Measurements from ENCODE around the gene CKS2.

The CKS2 gene

DNA sequence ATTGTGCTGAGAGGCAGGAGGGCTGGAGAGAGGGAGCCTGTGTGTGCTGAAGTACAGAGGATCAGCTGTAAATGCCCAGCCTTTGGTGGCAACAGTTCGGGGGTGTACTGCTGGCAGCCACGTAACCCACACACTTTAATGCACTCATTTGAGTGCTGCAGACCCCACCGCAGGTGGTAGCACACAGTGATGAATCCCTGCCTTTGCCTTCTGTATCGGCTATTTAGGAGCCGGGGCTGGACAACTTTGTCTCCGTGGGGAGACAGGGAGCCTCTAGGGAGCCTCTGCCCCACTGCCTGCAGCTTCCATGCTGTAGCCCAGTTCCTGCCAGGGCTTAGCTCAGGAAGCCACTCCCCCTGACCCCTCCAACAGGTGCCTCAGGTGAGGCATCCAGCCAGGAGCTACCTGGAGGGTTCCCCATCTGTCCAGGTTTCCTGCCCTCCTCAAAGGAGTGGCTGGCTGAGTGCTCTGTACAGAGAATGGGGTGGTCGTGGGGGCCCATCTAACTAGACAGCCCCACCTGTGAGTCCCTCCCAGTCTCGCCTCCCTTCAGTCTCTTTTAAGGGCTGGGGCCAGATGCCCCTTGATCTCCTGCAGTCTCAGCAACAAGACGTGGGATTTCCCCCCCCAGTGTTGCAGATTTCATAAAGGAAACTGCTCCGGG, 51.8 kb downstream of the CKS2 start:
- DNase-seq (ENCODE audit: low read depth) = no peak
- H3K4me3 ChIP-seq (ENCODE audit: low read depth, low read length) = no peak overlapping the region

DNA sequence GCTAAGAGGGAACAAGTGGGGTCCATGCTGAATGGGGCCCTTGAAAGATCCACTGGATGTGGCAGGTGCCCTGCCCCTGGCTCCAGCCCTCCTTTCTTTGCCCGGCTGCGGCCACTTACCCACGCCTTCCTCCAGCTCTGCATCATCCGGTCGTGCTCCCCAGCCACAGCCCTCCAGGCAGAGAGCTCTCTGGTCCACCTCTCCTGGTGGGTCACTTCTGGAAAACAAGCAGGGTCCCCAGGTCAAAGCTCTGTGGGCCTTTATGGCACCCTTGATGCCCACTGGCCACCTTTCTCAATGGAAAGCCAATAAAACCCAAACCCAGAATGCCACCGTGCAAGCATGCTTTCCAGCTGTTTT, 52.3 kb downstream of the CKS2 start:
- no peak overlapping the region for H3K4me3 ChIP-seq (ENCODE audit: low read depth, low read length)
- no peak for DNase-seq (ENCODE audit: low read depth)

- no peak overlapping the region for H3K4me3 ChIP-seq (ENCODE audit: low read depth, low read length)
- no peak for DNase-seq (ENCODE audit: low read depth)
Measured at GRCh38 chr9:89363921-89364665, 53.1 kb downstream of the CKS2 start.

DNA sequence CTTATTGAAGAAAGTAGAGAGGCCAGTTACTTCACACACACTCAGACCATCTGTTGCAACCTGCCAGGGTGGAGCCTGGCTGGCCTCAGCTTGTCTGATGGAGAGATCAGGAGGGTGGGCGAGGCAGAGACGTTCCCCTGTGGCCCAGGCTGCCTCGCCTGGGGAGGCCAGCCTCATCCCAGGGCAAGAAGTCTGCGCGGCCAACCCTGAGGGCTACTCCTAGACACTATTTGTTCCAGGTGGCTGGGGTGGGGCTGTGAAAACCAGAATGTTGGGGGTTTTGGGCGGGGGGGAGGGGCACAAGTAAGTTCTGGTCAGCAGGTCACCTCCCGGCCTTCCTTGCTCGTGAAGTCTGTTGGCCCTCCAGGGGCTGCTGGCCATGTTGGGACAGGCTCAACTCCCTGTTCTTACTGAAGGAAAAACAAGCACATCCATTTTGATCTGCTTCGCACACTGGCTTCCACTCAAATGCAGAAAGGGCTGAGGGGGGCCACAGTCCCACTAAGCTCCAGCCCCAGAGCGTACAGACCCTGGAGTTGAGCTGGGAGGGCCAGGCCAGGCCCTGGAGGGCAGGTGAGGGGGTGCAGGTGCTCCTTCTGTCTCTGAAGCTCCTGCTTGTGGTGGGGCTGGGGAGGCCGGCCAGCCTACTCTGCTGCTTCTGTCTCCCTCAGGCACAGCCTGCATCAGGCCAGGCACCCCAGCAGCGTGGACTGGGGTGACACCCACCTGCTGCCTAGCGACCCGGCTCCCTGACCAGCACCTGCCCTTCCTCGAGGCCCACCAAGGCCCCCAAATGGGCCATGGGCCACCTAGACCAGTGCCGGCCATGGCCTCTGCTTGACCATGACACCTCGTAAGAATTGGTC, 53.9 kb downstream of the CKS2 start:
- H3K4me3 ChIP-seq (ENCODE audit: low read depth, low read length) = no peak overlapping the region
- no peak for DNase-seq (ENCODE audit: low read depth)

GRCh38 chr9:89365532-89365912, 54.5 kb downstream of the CKS2 start:
- no peak overlapping the region for H3K4me3 ChIP-seq (ENCODE audit: low read depth, low read length)
- no peak for DNase-seq (ENCODE audit: low read depth)
